HCT116 (cell line): ENCODE measurements around the gene SH3RF2. TPM values are rescaled to one million over a fixed set of nuclear protein-coding genes. Genes with fewer than 3 reads are reported as not detected.

Experiments used
- ATAC-seq: fragments of 200-7000 bp; cut with Tn5 transposase; 2 replicates; pipeline ENCODE4 v1.9.1; 2020; ENCODE audit warnings: mild to moderate bottlenecking, moderate library complexity
- BruUV-seq: library from RNA; stranded (reverse); fragments of 400-500 nt; replicated peaks from 2 replicates; lab custom pipeline; 2021; lab: Mats Ljungman, UMichigan
- CTCF ChIA-PET: fragments of 300-600 bp; sonication (Branson Sonifier 250); formaldehyde crosslinking; loops from one replicate; lab custom pipeline; 2021; ENCODE audit warnings: antibody characterized with exemption; lab: Charles Lee
- POLR2A ChIA-PET: fragments of 300-600, 350-600 bp; sonication (Branson Sonifier 250); formaldehyde crosslinking; loops from one replicate; lab custom pipeline; 2021; ENCODE audit warnings: antibody characterized with exemption; lab: Charles Lee
- RAD21 ChIA-PET, 2 experiments: fragments of 300-600 bp; sonication (Branson Sonifier 250); formaldehyde crosslinking; loops; one replicate each; lab custom pipeline; 2023; ENCODE audit warnings: low total read pairs in 2 of 2; ENCODE audit not compliant: uncharacterized antibody in 2 of 2, unreplicated experiment in 2 of 2, low non-redundant PET in 1 of 2; lab: Charles Lee
- DNase-seq: peaks from one replicate; pipeline ENCODE4 v3.0.0-alpha.2; 2010; ENCODE audit warnings: low read depth, low spot score
- H2AFZ ChIP-seq: fragments of 200-600 bp; shearing (Covaris generic), sonication (generic); 2 replicates; pipeline ENCODE4 v1.6.1; 2017; ENCODE audit warnings: low read depth, mixed run types, mixed read lengths, antibody characterized with exemption, low read length; ENCODE audit not compliant: poor library complexity, severe bottlenecking
- H3K27ac ChIP-seq: 2 replicates; pipeline ENCODE4 v1.5.1; 2012; ENCODE audit warnings: low read depth, low read length
- H3K27me3 ChIP-seq: fragments of 200-600 bp; sonication (generic); 2 replicates; pipeline ENCODE4 v1.6.1; 2016; ENCODE audit warnings: mixed run types, low read length, mixed read lengths; ENCODE audit not compliant: insufficient read depth
- H3K36me3 ChIP-seq, 2 experiments: fragments of 200-500 bp in 1 of 2; fragments of 200-600 bp in 1 of 2; sonication (Bioruptor generic) in 1 of 2; sonication (generic) in 1 of 2; 2 replicates each; pipeline versions ENCODE4 v1.5.1 to v1.6.1; 2014 to 2016; ENCODE audit warnings: low read length in 2 of 2, inconsistent platforms in 1 of 2, mixed read lengths in 1 of 2, mixed run types in 1 of 2; ENCODE audit not compliant: insufficient read depth in 2 of 2, control insufficient read depth in 1 of 2
- H3K4me1 ChIP-seq, 2 experiments: fragments of 200-600 bp in 1 of 2; sonication (generic) in 1 of 2; 2 replicates each; pipeline versions ENCODE4 v1.5.1 to v1.6.1; 2012 to 2017; ENCODE audit warnings: low read length in 2 of 2, inconsistent platforms in 1 of 2, mild to moderate bottlenecking in 1 of 2, mixed read lengths in 1 of 2, mixed run types in 1 of 2, moderate library complexity in 1 of 2; ENCODE audit not compliant: insufficient read depth in 2 of 2, control insufficient read depth in 1 of 2
- H3K4me2 ChIP-seq: fragments of 200-600 bp; sonication (generic); 2 replicates; pipeline ENCODE4 v1.6.1; 2017; ENCODE audit warnings: mixed run types, low read length, mixed read lengths
- H3K4me3 ChIP-seq, 2 experiments: fragments of 200-600 bp in 1 of 2; sonication (generic) in 1 of 2; replicated peaks in 1 of 2; 2 replicates each; pipeline ENCODE4 v1.5.1; 2011 to 2016; ENCODE audit warnings: low read length in 2 of 2, control low read depth in 1 of 2, low read depth in 1 of 2, mild to moderate bottlenecking in 1 of 2, mixed read lengths in 1 of 2, mixed run types in 1 of 2
- H3K79me2 ChIP-seq: fragments of 200-600 bp; sonication (generic); 2 replicates; pipeline ENCODE4 v1.6.1; 2017; ENCODE audit warnings: mild to moderate bottlenecking, mixed run types, low read length, moderate library complexity, mixed read lengths; ENCODE audit not compliant: insufficient read depth
- H3K9ac ChIP-seq: fragments of 200-600 bp; sonication (generic); 2 replicates; pipeline ENCODE4 v1.6.1; 2016; ENCODE audit warnings: low read length, mixed read lengths
- H3K9me2 ChIP-seq: fragments of 200-600 bp; sonication (generic), shearing (Covaris generic); 2 replicates; pipeline ENCODE4 v1.6.1; 2017; ENCODE audit warnings: mixed run types, mild to moderate bottlenecking, moderate library complexity; ENCODE audit not compliant: insufficient read depth
- H3K9me3 ChIP-seq, 2 experiments: fragments of 200-500 bp in 1 of 2; fragments of 200-600 bp in 1 of 2; sonication (Bioruptor generic) in 1 of 2; sonication (generic) in 1 of 2; 2 replicates each; pipeline ENCODE4 v1.6.1; 2014 to 2017; ENCODE audit warnings: low read length in 2 of 2, mixed read lengths in 2 of 2, inconsistent platforms in 1 of 2, low read depth in 1 of 2, mild to moderate bottlenecking in 1 of 2, mixed run types in 1 of 2, moderate library complexity in 1 of 2; ENCODE audit not compliant: control insufficient read depth in 1 of 2, insufficient read depth in 1 of 2
- H4K20me1 ChIP-seq: fragments of 200-600 bp; sonication (generic), shearing (Covaris generic); 2 replicates; pipeline ENCODE4 v1.6.1; 2017; ENCODE audit warnings: mixed run types, mild to moderate bottlenecking, moderate library complexity; ENCODE audit not compliant: insufficient read depth
- CEBPB ChIP-seq: IDR thresholded peaks from 2 replicates; pipeline ENCODE4 v1.6.1; 2012; ENCODE audit warnings: low read depth
- EZH2phosphoT487 ChIP-seq: fragments of 200-600 bp; IDR thresholded peaks from 2 replicates; pipeline ENCODE4 v1.6.1; 2018; ENCODE audit warnings: antibody characterized with exemption, borderline replicate concordance
- JUND ChIP-seq: IDR thresholded peaks from 2 replicates; pipeline ENCODE4 v1.6.1; 2012
- POLR2AphosphoS5 ChIP-seq: IDR thresholded peaks from 2 replicates; pipeline ENCODE4 v1.6.1; 2011; ENCODE audit warnings: mild to moderate bottlenecking, low read depth, low read length, moderate library complexity
- SIN3A ChIP-seq: IDR thresholded peaks from 2 replicates; pipeline ENCODE4 v1.6.1; 2012; ENCODE audit warnings: low read depth
- SP1 ChIP-seq: IDR thresholded peaks from 2 replicates; pipeline ENCODE4 v1.6.1; 2012; ENCODE audit warnings: low read depth
- TCF7L2 ChIP-seq: IDR thresholded peaks from 2 replicates; pipeline ENCODE4 v1.7.0; 2011; ENCODE audit warnings: borderline replicate concordance, inconsistent platforms; ENCODE audit not compliant: insufficient read depth, insufficient read length; ENCODE audit errors: extremely low read depth
- YY1 ChIP-seq: IDR thresholded peaks from 2 replicates; pipeline ENCODE4 v1.6.1; 2011; ENCODE audit warnings: low read length, low read depth, moderate library complexity, mild to moderate bottlenecking; ENCODE audit not compliant: insufficient replicate concordance; ENCODE audit errors: extremely low read depth
- intact Hi-C: fragments of 100-400 bp; cut with micrococcal nuclease; formaldehyde crosslinking; loops from 2 replicates; pipeline ENCODE4 v1.10.0; 2022
- total RNA-seq: library from RNA; stranded (reverse); gene quantifications from one replicate; pipeline ENCODE4 v1.2.1, GENCODE V29; 2021; ENCODE audit not compliant: unreplicated experiment
- TF ChIP-seq, protein P1 (sequence below): IDR thresholded peaks from 2 replicates; pipeline ENCODE4 v1.6.1; 2012; ENCODE audit warnings: low read depth
- TF ChIP-seq, protein P2 (sequence below): IDR thresholded peaks from 2 replicates; pipeline ENCODE4 v1.6.1; 2011; ENCODE audit warnings: mild to moderate bottlenecking, low read length, moderate library complexity; ENCODE audit not compliant: insufficient replicate concordance; ENCODE audit errors: extremely low read depth

SH3RF2 gene
- total RNA-seq, 1 experiment from 2014 or later: 14.3 TPM

DNA sequence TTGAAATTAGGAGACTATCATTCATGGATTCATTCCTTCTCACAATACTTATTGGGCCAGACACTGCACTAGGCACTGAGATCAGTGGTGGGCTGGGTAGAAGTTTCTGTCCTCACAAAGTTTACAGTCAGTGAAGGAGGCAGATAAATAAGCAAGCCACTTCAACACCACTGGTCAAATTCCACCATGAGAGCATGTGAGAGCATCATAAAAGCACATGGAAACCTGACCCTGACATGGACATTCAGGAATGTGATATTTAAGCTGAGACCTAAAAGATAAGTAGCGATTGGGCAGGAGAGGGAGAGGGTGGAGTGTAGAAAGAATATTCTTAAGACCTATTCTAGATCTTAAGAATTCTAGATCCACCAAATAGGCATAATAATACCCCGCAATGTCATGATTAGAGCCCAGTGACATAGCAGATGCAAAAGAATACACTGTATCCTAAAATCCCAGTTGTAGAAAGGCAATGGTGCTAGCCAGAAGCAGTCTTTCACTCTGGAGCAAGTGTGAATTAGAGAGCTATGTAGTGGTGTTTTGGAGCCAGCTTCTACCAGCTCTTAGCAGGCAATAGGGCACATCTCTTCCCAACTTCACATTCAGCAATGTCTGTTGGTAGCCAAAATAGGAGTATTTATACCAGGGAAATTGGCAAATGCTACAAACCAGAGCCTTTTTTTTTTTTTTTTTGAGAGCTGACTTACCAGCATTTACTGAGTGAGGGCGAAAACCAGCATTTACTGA lies 46.4 kb downstream of the SH3RF2 start:
- TF ChIP-seq, protein P1, sequence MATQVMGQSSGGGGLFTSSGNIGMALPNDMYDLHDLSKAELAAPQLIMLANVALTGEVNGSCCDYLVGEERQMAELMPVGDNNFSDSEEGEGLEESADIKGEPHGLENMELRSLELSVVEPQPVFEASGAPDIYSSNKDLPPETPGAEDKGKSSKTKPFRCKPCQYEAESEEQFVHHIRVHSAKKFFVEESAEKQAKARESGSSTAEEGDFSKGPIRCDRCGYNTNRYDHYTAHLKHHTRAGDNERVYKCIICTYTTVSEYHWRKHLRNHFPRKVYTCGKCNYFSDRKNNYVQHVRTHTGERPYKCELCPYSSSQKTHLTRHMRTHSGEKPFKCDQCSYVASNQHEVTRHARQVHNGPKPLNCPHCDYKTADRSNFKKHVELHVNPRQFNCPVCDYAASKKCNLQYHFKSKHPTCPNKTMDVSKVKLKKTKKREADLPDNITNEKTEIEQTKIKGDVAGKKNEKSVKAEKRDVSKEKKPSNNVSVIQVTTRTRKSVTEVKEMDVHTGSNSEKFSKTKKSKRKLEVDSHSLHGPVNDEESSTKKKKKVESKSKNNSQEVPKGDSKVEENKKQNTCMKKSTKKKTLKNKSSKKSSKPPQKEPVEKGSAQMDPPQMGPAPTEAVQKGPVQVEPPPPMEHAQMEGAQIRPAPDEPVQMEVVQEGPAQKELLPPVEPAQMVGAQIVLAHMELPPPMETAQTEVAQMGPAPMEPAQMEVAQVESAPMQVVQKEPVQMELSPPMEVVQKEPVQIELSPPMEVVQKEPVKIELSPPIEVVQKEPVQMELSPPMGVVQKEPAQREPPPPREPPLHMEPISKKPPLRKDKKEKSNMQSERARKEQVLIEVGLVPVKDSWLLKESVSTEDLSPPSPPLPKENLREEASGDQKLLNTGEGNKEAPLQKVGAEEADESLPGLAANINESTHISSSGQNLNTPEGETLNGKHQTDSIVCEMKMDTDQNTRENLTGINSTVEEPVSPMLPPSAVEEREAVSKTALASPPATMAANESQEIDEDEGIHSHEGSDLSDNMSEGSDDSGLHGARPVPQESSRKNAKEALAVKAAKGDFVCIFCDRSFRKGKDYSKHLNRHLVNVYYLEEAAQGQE: no peak
- TF ChIP-seq JUND: no peak
- TF ChIP-seq SP1: no peak
- TF ChIP-seq, protein P2, sequence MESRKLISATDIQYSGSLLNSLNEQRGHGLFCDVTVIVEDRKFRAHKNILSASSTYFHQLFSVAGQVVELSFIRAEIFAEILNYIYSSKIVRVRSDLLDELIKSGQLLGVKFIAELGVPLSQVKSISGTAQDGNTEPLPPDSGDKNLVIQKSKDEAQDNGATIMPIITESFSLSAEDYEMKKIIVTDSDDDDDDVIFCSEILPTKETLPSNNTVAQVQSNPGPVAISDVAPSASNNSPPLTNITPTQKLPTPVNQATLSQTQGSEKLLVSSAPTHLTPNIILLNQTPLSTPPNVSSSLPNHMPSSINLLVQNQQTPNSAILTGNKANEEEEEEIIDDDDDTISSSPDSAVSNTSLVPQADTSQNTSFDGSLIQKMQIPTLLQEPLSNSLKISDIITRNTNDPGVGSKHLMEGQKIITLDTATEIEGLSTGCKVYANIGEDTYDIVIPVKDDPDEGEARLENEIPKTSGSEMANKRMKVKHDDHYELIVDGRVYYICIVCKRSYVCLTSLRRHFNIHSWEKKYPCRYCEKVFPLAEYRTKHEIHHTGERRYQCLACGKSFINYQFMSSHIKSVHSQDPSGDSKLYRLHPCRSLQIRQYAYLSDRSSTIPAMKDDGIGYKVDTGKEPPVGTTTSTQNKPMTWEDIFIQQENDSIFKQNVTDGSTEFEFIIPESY: no peak
- TF ChIP-seq POLR2AphosphoS5: no peak
- TF ChIP-seq YY1: no peak
- no peak for TF ChIP-seq SIN3A
- TF ChIP-seq TCF7L2: no peak
- no peak for TF ChIP-seq EZH2phosphoT487
- no peak for TF ChIP-seq CEBPB
- no peak overlapping the region for H3K9ac ChIP-seq
- BruUV-seq: no TSS peak
- no peaks in the 10 kb centered on the region for H4K20me1 ChIP-seq
- peaks cover 46 to 52% of the 10 kb centered on the region in 2 experiments for H3K4me1 ChIP-seq
- no peaks in the 10 kb centered on the region for H3K27me3 ChIP-seq
- no peaks in the 10 kb centered on the region for H3K36me3 ChIP-seq
- H3K4me3 ChIP-seq: no peak overlapping the region
- H2AFZ ChIP-seq: no peak overlapping the region
- ATAC-seq: no peak
- DNase-seq: no peak
- RAD21 ChIA-PET: no interaction called here
- H3K4me2 ChIP-seq: peak overlapping the region; percentile 53
- no peaks in the 10 kb centered on the region for H3K9me3 ChIP-seq
- no peaks in the 10 kb centered on the region for H3K9me2 ChIP-seq
- no peaks in the 10 kb centered on the region for H3K79me2 ChIP-seq
- CTCF ChIA-PET: no interaction called here
- no peak overlapping the region for H3K27ac ChIP-seq
- POLR2A ChIA-PET: no interaction called here
- intact Hi-C loops: loop anchor here (5.0 kb wide), 1 partner anchor 75 kb away; no protein-coding TSS in a partner anchor
